ENCODE measurements around the gene TOR3A. TPM values are rescaled to one million over a fixed set of nuclear protein-coding genes. Genes with fewer than 3 reads are reported as not detected.

Gene TOR3A
- total and polyA plus RNA-seq, 4 donors = 14.4 to 44.8 (median 32.0) TPM

- no peak overlapping the region for H3K9ac ChIP-seq (ENCODE audit: insufficient read depth in 1 of 2, low read length in 2 of 2)
- no peaks in the 10 kb centered on the region for H3K27me3 ChIP-seq (ENCODE audit: control insufficient read depth in 3 of 3, insufficient read depth in 3 of 3, low read length in 2 of 3)
- ATAC-seq (ENCODE audit: insufficient read depth, low FRiP score) = peak; percentile 41
- H3K9me3 ChIP-seq (ENCODE audit: control insufficient read depth in 4 of 4, insufficient read depth in 3 of 4, low read length in 3 of 4) = peaks cover 0 to 1% (median 0%) of the 10 kb centered on the region in 4 donors
- no peak for DNase-seq
- H3K4me1 ChIP-seq (ENCODE audit: control insufficient read depth in 5 of 5, insufficient read depth in 5 of 5, low read length in 5 of 5) = peaks cover 0 to 3% (median 0%) of the 10 kb centered on the region in 5 donors
- WGBS, 2 donors = 89 to 92% methylated on average over 3 of the region's 3 CpGs
- H3K36me3 ChIP-seq (ENCODE audit: control insufficient read depth in 4 of 4, insufficient read depth in 4 of 4, low read length in 4 of 4) = peaks cover 7 to 29% (median 14%) of the 10 kb centered on the region in 4 donors
- no peak for TF ChIP-seq CTCF (IDR thresholded peaks at IDR 0.05; ENCODE audit: control extremely low read depth, extremely low read depth)
- peak overlapping the region in 1 of 2 donors; percentile 24 for H3K27ac ChIP-seq (ENCODE audit: low read depth in 1 of 2, low read length in 1 of 2)
- no peak overlapping the region for H3K4me3 ChIP-seq
Observed at GRCh38 chr1:179058487-179059483, 23.1 kb upstream of the TOR3A start.

GRCh38 chr1:179061360-179062282 is 20.2 kb upstream of the TOR3A start:
- TF ChIP-seq CTCF (IDR thresholded peaks at IDR 0.05; ENCODE audit: control extremely low read depth, extremely low read depth) = no peak
- no peak overlapping the region for H3K4me3 ChIP-seq
- no peaks in the 10 kb centered on the region for H3K27me3 ChIP-seq (ENCODE audit: control insufficient read depth in 3 of 3, insufficient read depth in 3 of 3, low read length in 2 of 3)
- H3K9me3 ChIP-seq (ENCODE audit: control insufficient read depth in 4 of 4, insufficient read depth in 3 of 4, low read length in 3 of 4) = no peaks in the 10 kb centered on the region
- H3K9ac ChIP-seq (ENCODE audit: insufficient read depth in 1 of 2, low read length in 2 of 2) = no peak overlapping the region
- DNase-seq (no peak), ATAC-seq (ENCODE audit: insufficient read depth, low FRiP score) (no peak)
- H3K36me3 ChIP-seq (ENCODE audit: control insufficient read depth in 4 of 4, insufficient read depth in 4 of 4, low read length in 4 of 4) = peaks cover 7 to 20% (median 11%) of the 10 kb centered on the region in 4 donors
- H3K27ac ChIP-seq (ENCODE audit: low read depth in 1 of 2, low read length in 1 of 2) = no peak overlapping the region
- peaks cover 0 to 3% (median 0%) of the 10 kb centered on the region in 5 donors for H3K4me1 ChIP-seq (ENCODE audit: control insufficient read depth in 5 of 5, insufficient read depth in 5 of 5, low read length in 5 of 5)
- 94 to 95% methylated on average over 8 of the region's 8 CpGs for WGBS, 2 donors

- DNase-seq (no peak), ATAC-seq (ENCODE audit: insufficient read depth, low FRiP score) (no peak)
- H3K9ac ChIP-seq (ENCODE audit: insufficient read depth in 1 of 2, low read length in 2 of 2) = no peak overlapping the region
- no peaks in the 10 kb centered on the region for H3K9me3 ChIP-seq (ENCODE audit: control insufficient read depth in 4 of 4, insufficient read depth in 3 of 4, low read length in 3 of 4)
- peaks cover 10 to 24% (median 14%) of the 10 kb centered on the region in 4 donors for H3K36me3 ChIP-seq (ENCODE audit: control insufficient read depth in 4 of 4, insufficient read depth in 4 of 4, low read length in 4 of 4)
- H3K27ac ChIP-seq (ENCODE audit: low read depth in 1 of 2, low read length in 1 of 2) = no peak overlapping the region
- 98% methylated on average over 4 of the region's 4 CpGs for WGBS, 2 donors
- H3K4me1 ChIP-seq (ENCODE audit: control insufficient read depth in 5 of 5, insufficient read depth in 5 of 5, low read length in 5 of 5) = peaks cover 0 to 2% (median 0%) of the 10 kb centered on the region in 5 donors
- no peak overlapping the region for H3K4me3 ChIP-seq
- no peak for TF ChIP-seq CTCF (IDR thresholded peaks at IDR 0.05; ENCODE audit: control extremely low read depth, extremely low read depth)
- H3K27me3 ChIP-seq (ENCODE audit: control insufficient read depth in 3 of 3, insufficient read depth in 3 of 3, low read length in 2 of 3) = no peaks in the 10 kb centered on the region
Observed at GRCh38 chr1:179066471-179066870, 15.4 kb upstream of the TOR3A start.

All from lung (tissue), 12 donors.